Fibroblast of skin of abdomen (primary cell): Measurements from ENCODE around the gene ARHGAP32.
"Not testable (repeated sequence)": the region's sequence is repeated elsewhere in the genome, so short reads cannot be mapped to it uniquely, and the experiment has no call there.

Experiments
- DNase-seq: peaks from one replicate; pipeline ENCODE4 v3.0.0-alpha.2; 2013

Gene ARHGAP32

DNA sequence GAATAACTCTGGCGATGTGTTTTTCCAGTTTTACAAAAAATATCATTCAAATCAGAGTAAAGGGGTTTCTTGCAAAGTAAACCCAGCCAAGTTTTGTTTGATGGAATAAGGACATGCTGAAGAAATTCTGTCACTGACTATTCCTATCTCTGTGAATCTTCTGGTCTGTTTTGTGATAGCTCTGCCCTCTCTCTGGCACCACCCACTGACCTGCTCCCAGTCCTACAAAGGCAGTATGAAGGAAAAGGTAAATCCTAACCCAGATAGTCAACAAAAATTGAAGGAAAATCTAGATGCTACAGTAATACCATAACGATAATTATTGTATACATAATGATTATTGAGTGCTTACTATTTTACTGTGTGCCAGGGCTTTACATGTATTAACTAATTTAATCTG, 173.1 kb downstream of the ARHGAP32 start:
- DNase-seq = no peak

- no peak for DNase-seq
Measured at GRCh38 chr11:129018126-129018525, 174.0 kb downstream of the ARHGAP32 start.

DNA sequence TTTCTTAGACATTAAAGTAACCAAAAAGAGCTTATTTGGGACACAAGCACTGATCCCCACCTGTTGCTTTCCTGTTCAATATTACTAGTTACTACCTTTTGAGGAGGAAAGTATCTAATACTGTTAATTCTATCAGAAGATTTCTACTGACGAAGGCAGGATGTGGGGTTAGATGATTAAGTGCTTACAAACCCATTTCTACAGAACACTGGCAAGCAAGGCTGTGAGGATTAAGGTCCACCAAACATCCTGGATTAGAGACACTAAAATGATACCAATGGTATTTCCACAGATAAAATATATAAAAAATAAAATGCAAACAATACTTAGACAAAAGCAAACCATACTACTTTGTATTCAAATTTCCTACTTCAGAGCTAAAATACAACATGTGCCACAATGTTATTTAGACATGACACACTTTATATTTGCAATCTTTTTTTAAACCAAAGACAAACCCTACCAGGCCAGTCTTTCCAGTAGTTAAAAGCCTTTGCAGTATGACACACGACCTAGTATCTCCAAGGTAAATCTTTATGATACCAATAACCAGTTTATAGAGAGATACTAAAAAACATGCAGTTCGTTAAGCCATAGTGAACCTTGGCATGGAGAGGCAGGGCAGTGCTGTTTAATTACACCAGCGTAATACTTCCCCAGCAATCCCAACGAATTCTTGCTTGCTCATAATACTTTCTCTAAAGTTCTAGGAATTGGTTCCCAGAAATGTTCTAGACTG, 178.2 kb downstream of the ARHGAP32 start:
- no peak for DNase-seq

DNA sequence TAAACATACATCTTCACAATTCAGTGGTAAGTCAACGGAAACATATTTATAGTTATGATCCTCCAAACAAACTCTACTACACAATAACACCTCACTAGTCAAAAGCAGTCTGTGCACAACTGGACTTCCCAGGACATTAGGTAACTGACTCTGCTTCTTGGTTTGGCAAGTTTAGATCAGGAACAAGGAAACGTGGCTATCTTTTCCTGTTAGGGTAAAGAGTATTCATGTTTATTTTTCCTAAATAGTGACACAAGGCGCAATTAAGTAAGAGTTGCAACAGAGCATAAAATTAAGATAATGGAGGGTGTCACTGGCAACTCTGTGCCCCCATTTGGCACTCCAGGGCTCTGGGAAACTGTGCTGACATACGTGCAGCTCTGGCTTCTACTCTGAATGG, 179.2 kb downstream of the ARHGAP32 start:
- DNase-seq = no peak

- no peak for DNase-seq
Measured at GRCh38 chr11:129006161-129006560, 186.0 kb downstream of the ARHGAP32 start.

GRCh38 chr11:128999165-128999564, 193.0 kb downstream of the ARHGAP32 start:
- DNase-seq = not testable (repeated sequence)

- DNase-seq = no peak
Measured at GRCh38 chr11:128988242-128988970, 203.7 kb downstream of the ARHGAP32 start.

- no peak for DNase-seq
Measured at GRCh38 chr11:128985880-128986279, 206.2 kb downstream of the ARHGAP32 start.

DNA sequence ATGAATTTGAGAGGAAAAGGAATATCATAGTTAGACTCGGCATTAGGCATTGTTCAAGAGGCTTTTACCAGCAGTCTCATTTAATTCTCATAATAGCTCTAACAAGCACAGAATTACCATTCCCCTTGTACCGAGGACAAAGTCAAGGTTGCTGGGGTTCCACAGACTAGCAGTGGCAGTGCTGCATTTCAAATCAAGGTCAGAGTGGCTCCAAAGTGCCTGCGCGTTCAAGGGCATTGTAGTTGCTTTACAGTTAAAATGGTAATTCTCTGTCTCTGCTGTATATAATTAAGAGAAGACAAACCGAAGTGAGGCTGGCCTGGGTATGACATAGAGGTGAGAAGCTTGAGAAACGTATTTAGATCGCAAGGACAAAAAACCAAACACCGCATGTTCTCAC, 209.1 kb downstream of the ARHGAP32 start:
- no peak for DNase-seq

DNA sequence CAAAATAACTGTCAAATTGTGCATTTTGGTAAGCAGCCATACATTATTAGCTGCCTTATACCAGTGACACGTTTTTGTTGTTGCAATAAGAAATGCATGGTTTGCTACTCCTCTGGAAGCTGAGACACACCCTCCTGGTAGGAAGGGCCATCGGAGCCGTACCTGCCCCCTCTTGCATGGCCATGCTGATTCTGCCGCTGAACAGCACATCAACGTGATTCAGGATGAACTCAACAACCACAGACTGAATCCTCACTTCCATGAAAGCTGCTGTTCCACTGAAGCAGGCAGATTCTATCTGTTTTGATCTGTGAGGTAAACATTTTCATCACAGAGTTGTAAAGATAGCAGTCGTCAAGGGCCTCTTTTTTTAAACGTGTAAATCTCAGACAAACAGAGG, 210.9 kb downstream of the ARHGAP32 start:
- DNase-seq = no peak

- DNase-seq = no peak
Measured at GRCh38 chr11:128970598-128971190, 221.4 kb downstream of the ARHGAP32 start.

DNA sequence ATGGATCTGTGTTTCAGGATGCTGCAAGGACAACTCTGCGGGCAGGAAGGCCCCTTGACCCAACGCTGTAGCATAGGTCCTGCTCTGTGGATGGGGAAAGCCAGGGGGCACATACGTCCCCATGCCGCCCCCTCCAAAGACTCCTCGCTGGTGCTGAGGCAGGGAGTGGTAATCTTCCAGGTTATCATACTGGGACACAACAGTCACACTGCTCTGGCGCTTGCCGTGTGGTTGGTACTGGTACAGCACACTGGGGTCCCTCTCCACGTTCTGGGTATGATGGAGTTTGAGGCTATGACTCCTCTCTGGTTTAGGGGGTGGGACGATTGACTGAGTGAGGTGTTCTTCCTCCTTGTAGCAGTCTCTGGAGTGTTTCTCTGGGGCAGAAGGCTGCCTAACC, 223.2 kb downstream of the ARHGAP32 start:
- no peak for DNase-seq

- no peak for DNase-seq
Measured at GRCh38 chr11:128967578-128967977, 224.5 kb downstream of the ARHGAP32 start.

DNA sequence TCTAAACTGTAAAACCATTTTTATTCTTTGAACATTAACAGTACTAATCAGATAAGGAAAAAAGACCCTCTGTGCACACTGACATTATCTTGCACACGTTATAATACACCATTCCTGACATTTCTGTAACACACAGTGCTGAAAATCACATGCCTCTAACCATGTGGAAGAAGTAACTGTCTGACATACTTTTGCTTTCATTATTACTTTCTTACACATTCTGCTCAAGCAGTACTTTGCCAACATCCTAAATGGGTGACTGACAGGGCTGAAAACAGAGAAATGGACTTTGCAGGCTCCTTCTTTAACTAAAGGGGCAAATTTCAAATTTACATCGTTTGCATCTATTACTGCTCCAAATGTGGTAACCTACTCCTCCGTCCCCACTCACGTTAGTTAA, 226.6 kb downstream of the ARHGAP32 start:
- no peak for DNase-seq

GRCh38 chr11:128964463-128964930, 227.6 kb downstream of the ARHGAP32 start:
- no peak for DNase-seq

- peak; percentile 59 for DNase-seq
Measured at GRCh38 chr11:128963744-128964325, 228.3 kb downstream of the ARHGAP32 start.

DNA sequence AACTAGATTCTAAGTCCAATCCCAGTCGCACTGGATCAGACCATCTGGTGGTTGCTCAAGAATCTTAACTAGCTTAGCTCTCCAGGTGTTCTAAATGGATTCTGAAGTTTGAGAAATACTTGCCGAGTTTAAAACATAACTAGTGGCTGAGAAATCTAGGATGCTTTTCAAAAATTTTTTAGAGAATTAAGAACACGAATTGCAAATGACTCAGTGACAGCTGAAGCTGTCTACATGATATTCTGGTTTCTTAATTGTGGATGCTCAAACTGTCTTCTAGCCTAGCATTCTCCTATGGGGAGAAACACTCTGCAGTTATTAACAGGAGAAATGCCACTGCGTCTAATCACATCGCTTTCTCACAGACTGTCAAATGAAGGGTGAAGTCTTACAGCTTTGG, 229.2 kb downstream of the ARHGAP32 start:
- no peak for DNase-seq

DNA sequence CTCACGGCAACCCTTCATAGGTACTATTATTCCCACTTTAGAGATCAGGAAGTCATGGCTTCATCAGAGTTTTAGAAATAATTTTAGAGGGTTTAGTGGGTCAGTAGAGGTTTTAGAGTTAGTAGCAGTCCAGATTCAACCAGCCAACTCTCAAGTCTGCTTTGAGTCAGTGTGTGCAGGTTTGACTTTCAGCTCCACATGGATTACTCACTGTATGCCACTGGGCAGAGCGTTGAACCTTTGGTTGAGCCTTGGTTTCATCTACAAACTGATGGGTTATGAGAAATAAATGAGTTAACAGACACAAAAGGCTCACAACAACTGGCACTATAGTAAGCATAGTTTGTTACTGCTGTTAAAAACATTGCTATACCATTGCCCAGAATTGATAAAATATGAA, 230.5 kb downstream of the ARHGAP32 start:
- no peak for DNase-seq

- DNase-seq = no peak
Measured at GRCh38 chr11:128957202-128957482, 235.0 kb downstream of the ARHGAP32 start.

DNA sequence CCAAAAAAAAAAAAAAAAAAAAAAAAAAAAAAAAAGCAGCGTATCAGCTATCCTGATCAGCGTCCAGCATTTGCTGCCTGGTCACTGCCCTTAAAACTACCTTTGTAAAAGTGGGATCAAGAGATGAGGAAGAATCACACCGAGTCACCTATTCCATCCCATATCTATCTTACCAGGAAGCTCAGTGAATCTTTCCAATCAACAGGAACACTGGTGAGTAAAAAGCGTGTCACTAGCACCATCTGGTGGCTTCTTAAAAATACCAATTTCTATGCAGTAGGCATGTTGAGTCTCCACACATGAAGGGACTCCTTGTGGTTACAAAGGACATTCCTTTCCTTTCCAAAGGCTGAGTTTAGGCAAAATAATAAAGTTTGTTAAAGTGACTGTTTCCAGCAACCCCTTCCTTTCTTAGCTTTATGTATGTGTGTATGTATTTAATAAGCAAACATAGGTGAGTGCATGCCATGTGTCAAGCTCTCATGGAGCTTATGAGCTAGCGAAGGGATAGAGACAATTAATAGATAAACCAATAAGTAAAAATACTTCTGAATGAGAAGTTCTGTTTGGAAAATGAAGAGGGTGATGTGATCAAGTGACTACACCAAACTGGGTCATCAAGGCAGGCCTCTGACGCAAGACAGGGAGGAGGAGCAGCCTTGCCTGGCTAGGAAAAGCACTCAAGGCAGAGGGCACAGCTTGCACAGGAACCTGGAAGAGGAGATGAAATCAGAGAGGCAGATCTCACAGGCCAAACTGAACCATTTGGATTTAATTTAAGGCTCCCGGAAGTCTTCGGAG, 235.5 kb downstream of the ARHGAP32 start:
- DNase-seq = peak; percentile 73

GRCh38 chr11:128955636-128956035, 236.5 kb downstream of the ARHGAP32 start:
- no peak for DNase-seq

GRCh38 chr11:128953151-128953550, 239.0 kb downstream of the ARHGAP32 start:
- DNase-seq = no peak
